Astrocyte (in vitro differentiated cells and primary cell): ENCODE measurements around the gene WNT11. TPM values are rescaled to one million over a fixed set of nuclear protein-coding genes. Genes with fewer than 3 reads are reported as not detected.

Experiments used
- DNase-seq: peaks from one replicate; pipeline ENCODE4 v3.0.0-alpha.2; 2010; ENCODE audit warnings: low read depth
- FAIRE-seq: peaks from 2 replicates; lab custom pipeline; 2011; peaks lifted over from hg19 to GRCh38; lab: Jason Lieb, UNC
- H2AFZ ChIP-seq: 2 replicates; pipeline ENCODE4 v1.6.0; 2012; ENCODE audit warnings: low read depth, low read length, inconsistent platforms
- H3K27ac ChIP-seq: 2 replicates; pipeline ENCODE4 v1.5.1; 2011; ENCODE audit warnings: low read depth, low read length, inconsistent platforms
- H3K27me3 ChIP-seq: 2 replicates; pipeline ENCODE4 v1.6.0; 2011; ENCODE audit warnings: low read length, inconsistent platforms; ENCODE audit not compliant: insufficient read depth
- H3K36me3 ChIP-seq: 2 replicates; pipeline ENCODE4 v1.5.1; 2011; ENCODE audit warnings: low read length, inconsistent platforms; ENCODE audit not compliant: insufficient read depth
- H3K4me1 ChIP-seq: 2 replicates; pipeline ENCODE4 v1.5.1; 2011; ENCODE audit warnings: low read length, inconsistent platforms; ENCODE audit not compliant: insufficient read depth
- H3K4me2 ChIP-seq: 2 replicates; pipeline ENCODE4 v1.6.0; 2012; ENCODE audit warnings: low read length, inconsistent platforms
- H3K4me3 ChIP-seq: 2 replicates; pipeline ENCODE4 v1.5.1; 2011; ENCODE audit warnings: low read depth, mild to moderate bottlenecking, low read length, inconsistent platforms; ENCODE audit not compliant: insufficient read depth
- H3K79me2 ChIP-seq: 2 replicates; pipeline ENCODE4 v1.6.0; 2012; ENCODE audit warnings: mild to moderate bottlenecking, low read length, inconsistent platforms; ENCODE audit not compliant: insufficient read depth
- H3K9ac ChIP-seq: 2 replicates; pipeline ENCODE4 v1.6.0; 2012; ENCODE audit warnings: mild to moderate bottlenecking, low read length, inconsistent platforms
- H3K9me3 ChIP-seq: 2 replicates; pipeline ENCODE4 v1.5.1; 2012; ENCODE audit warnings: low read depth, mild to moderate bottlenecking, low read length, inconsistent platforms; ENCODE audit not compliant: insufficient read depth
- H4K20me1 ChIP-seq: 2 replicates; pipeline ENCODE4 v1.6.0; 2012; ENCODE audit warnings: low read length, inconsistent platforms; ENCODE audit not compliant: insufficient read depth
- H3K27ac Mint-ChIP-seq: one replicate; pipeline ENCODE4 v1.8.0; 2021; ENCODE audit warnings: mild to moderate bottlenecking, mixed read lengths; ENCODE audit not compliant: unreplicated experiment
- H3K27me3 Mint-ChIP-seq: one replicate; pipeline ENCODE4 v1.8.0; 2021; ENCODE audit warnings: low read depth, mixed read lengths; ENCODE audit not compliant: unreplicated experiment
- H3K36me3 Mint-ChIP-seq: one replicate; pipeline ENCODE4 v1.8.0; 2021; ENCODE audit warnings: low read depth, mixed read lengths; ENCODE audit not compliant: unreplicated experiment
- H3K4me1 Mint-ChIP-seq: one replicate; pipeline ENCODE4 v1.8.0; 2021; ENCODE audit warnings: low read depth, mixed read lengths; ENCODE audit not compliant: unreplicated experiment
- H3K4me3 Mint-ChIP-seq: one replicate; pipeline ENCODE4 v1.8.0; 2021; ENCODE audit warnings: mild to moderate bottlenecking, moderate library complexity, mixed read lengths; ENCODE audit not compliant: unreplicated experiment
- H3K9me3 Mint-ChIP-seq: one replicate; pipeline ENCODE4 v1.8.0; 2021; ENCODE audit warnings: mild to moderate bottlenecking, mixed read lengths; ENCODE audit not compliant: unreplicated experiment
- EZH2 ChIP-seq: IDR thresholded peaks from 2 replicates; pipeline ENCODE4 v1.6.1; 2012; ENCODE audit warnings: mild to moderate bottlenecking, low read length, inconsistent platforms; ENCODE audit not compliant: insufficient read depth
- total RNA-seq: library from RNA; stranded (reverse); gene quantifications from 2 replicates; pipeline ENCODE4 v1.2.1, GENCODE V29; 2021
- TF ChIP-seq, protein P1 (sequence below): IDR thresholded peaks from 2 replicates; pipeline ENCODE4 v1.5.1; 2011; ENCODE audit warnings: low read depth, mild to moderate bottlenecking, inconsistent platforms, low read length, moderate library complexity; ENCODE audit not compliant: insufficient read depth

WNT11 gene
- total RNA-seq, 1 donor from 2014 or later = 1.3 TPM

DNA sequence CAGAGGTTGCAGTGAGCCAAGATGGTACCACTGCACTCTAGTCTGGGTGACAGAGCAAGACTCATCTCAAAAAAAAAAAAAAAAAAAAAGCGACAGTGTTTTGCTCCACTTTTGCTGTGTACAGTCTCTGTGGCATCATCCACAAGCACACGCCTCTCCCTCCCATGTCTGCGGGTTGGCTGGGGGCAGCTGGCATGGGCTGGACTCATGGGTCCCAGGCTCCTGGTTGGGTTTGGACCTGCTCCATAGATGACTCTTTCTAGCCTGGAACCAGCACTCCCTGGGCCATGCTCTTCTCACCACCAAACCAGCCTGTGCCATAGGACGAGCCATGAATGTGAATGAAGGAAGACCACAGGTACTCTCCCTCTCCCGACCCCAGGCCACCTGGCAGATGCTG is 7.9 kb upstream of the WNT11 start:
- no peaks in the 10 kb centered on the region for H3K36me3 ChIP-seq
- Mint-ChIP-seq H3K36me3 (no peaks in the 10 kb centered on the region), H3K4me3 (no peak overlapping the region), H3K27ac (no peak overlapping the region), H3K27me3 (peaks cover 37% of the 10 kb centered on the region), H3K4me1 (peaks cover 15% of the 10 kb centered on the region), H3K9me3 (no peaks in the 10 kb centered on the region)
- no peak overlapping the region for H3K4me2 ChIP-seq
- FAIRE-seq (no peak), DNase-seq (no peak)
- peaks cover 22% of the 10 kb centered on the region for H3K4me1 ChIP-seq
- no peaks in the 10 kb centered on the region for H3K9me3 ChIP-seq
- TF ChIP-seq, protein P1, sequence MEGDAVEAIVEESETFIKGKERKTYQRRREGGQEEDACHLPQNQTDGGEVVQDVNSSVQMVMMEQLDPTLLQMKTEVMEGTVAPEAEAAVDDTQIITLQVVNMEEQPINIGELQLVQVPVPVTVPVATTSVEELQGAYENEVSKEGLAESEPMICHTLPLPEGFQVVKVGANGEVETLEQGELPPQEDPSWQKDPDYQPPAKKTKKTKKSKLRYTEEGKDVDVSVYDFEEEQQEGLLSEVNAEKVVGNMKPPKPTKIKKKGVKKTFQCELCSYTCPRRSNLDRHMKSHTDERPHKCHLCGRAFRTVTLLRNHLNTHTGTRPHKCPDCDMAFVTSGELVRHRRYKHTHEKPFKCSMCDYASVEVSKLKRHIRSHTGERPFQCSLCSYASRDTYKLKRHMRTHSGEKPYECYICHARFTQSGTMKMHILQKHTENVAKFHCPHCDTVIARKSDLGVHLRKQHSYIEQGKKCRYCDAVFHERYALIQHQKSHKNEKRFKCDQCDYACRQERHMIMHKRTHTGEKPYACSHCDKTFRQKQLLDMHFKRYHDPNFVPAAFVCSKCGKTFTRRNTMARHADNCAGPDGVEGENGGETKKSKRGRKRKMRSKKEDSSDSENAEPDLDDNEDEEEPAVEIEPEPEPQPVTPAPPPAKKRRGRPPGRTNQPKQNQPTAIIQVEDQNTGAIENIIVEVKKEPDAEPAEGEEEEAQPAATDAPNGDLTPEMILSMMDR = no peak
- TF ChIP-seq EZH2 = no peak
- no peak overlapping the region for H2AFZ ChIP-seq
- H3K79me2 ChIP-seq = no peaks in the 10 kb centered on the region
- no peak overlapping the region for H3K4me3 ChIP-seq
- peaks cover 22% of the 10 kb centered on the region for H3K27me3 ChIP-seq
- H4K20me1 ChIP-seq = no peaks in the 10 kb centered on the region
- no peak overlapping the region for H3K9ac ChIP-seq
- H3K27ac ChIP-seq = no peak overlapping the region

DNA sequence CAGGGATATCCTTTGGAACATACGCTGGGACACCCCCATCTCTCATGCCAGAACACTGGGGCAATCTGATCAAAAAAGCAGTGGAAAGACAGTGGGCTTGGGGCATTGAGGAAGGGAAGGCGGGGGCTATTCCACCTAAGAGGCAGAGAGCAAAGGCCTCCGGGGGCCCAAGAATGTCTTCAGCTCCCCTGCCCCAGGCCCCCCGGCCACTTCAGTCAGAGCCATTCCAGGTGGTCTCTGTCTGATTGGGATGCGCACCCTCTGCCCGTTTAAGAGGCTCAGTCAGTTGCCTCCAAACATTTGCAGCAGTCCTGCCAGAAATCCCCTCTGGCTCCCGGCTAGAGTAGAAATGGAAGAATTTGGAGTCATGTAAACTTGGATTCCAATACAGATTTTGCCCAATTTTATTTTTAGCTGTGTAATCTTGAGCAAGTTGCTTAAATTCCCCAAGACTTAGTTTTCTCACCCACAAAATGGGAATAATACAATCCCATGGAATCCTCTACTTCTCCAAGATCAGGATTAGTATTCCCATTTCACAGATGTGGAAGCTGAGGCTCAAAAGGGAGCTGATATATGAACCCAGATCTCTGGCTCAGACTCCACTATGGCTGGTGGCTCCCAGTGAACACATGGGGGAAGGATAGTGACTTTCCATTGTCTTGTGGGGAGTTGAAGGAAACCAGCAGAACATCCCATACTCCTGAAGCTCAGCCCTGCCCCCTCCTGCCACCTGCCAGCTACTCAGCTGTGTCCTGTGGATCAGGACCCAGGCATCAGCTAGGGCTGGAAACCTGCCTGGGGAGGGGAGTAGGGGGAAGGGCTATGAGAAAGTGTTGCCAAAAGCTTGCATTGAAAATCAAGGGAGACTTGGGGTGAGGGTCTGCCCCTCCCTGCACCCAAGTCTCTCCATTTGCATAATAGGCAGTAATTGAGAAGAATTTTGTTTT is 6.1 kb upstream of the WNT11 start:
- TF ChIP-seq, protein P1 = no peak
- TF ChIP-seq EZH2 = no peak
- Histone ChIP-seq H3K9ac (no peak overlapping the region), H2AFZ (no peak overlapping the region), H3K36me3 (no peaks in the 10 kb centered on the region), H3K9me3 (no peaks in the 10 kb centered on the region), H3K27ac (no peak overlapping the region), H3K79me2 (no peaks in the 10 kb centered on the region), H3K4me1 (peaks cover 39% of the 10 kb centered on the region), H3K27me3 (peaks cover 31% of the 10 kb centered on the region), H3K4me2 (no peak overlapping the region), H3K4me3 (no peak overlapping the region), H4K20me1 (no peaks in the 10 kb centered on the region)
- Mint-ChIP-seq H3K27ac (no peak overlapping the region), H3K9me3 (no peaks in the 10 kb centered on the region), H3K27me3 (peaks cover 29% of the 10 kb centered on the region), H3K4me3 (no peak overlapping the region), H3K4me1 (peaks cover 15% of the 10 kb centered on the region), H3K36me3 (no peaks in the 10 kb centered on the region)
- DNase-seq = no peak
- FAIRE-seq = no peak
